ENCODE data around the gene PTDSS2.

The PTDSS2 gene

GRCh38 chr11:453564-453963 lies 3.5 kb downstream of the PTDSS2 start:
- no peak for DNase-seq (ENCODE audit: low read depth)
- no peak for TF ChIP-seq CTCF (conservative IDR thresholded peaks at IDR 0.05; ENCODE audit: low read depth, low read length)
- H3K4me3 ChIP-seq (ENCODE audit: low read depth, low read length): no peak overlapping the region

GRCh38 chr11:454043-454442 lies 4.0 kb downstream of the PTDSS2 start:
- DNase-seq (ENCODE audit: low read depth): no peak
- no peak overlapping the region for H3K4me3 ChIP-seq (ENCODE audit: low read depth, low read length)
- TF ChIP-seq CTCF (conservative IDR thresholded peaks at IDR 0.05; ENCODE audit: low read depth, low read length): no peak

DNA sequence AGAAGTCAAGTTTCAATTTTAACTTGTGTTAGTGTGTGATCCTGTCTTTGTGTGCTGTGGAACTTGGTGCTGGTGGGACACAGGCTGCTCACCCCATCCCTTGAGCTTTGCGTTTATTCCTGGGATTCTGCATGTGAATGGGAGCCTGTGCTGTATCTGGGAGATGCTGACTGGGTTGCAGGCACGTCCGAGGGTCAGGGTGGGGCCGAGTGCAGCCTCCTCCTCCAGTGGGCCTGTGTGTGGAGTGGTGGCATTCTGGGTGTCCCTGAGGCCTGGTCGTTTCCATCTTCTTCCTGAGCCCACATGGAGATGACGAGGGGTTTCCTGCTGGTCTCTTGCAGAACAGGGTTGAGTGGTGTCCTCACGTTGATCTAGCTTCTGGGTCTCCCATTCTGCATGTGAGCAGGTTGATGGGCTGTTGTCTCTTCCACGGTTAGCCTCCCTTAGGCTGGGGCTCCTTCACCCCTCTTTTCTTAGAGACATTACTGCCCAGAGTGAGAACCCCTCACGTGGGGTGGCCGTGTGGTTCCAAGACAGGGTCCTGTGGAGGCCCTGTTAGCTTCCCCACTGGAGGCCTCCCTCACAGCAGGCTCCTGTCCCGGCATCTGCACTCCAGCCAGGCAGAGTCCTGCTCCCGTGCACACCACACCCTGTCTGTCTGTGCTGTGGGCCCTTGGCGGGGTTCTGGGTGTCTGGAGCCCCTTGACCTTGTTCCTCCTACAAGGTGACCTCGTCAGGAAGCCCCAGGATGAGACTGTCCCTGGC lies 4.9 kb downstream of the PTDSS2 start:
- H3K4me3 ChIP-seq (ENCODE audit: low read depth, low read length): no peak overlapping the region
- no peak for TF ChIP-seq CTCF (conservative IDR thresholded peaks at IDR 0.05; ENCODE audit: low read depth, low read length)
- peak; percentile 16 for DNase-seq (ENCODE audit: low read depth)

- no peak for DNase-seq (ENCODE audit: low read depth)
- no peak overlapping the region for H3K4me3 ChIP-seq (ENCODE audit: low read depth, low read length)
Observed at GRCh38 chr11:455566-456147, 5.6 kb downstream of the PTDSS2 start.

DNA sequence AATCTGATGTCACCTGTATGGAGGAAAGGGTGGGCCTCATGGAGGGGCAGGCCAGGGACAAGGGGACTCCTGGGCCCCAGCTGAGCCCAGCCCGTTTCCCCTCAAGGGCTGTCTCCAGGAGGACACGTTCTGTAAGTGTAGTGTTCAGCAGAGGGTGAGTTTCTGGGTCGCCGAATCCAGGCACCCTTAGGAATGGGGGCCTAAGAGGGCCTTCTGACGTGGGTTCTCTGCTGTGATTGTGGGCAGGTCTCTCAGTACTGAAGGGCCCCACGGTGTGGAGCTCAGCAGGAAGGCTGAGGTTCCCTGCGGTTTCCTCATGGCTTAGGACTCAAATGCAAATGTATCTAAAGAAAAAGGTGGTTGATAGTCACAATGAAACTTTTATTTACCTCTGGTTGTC lies 6.5 kb downstream of the PTDSS2 start:
- TF ChIP-seq CTCF (conservative IDR thresholded peaks at IDR 0.05; ENCODE audit: low read depth, low read length): no peak
- H3K4me3 ChIP-seq (ENCODE audit: low read depth, low read length): no peak overlapping the region
- DNase-seq (ENCODE audit: low read depth): peak; percentile 11

More at GRCh38 chr11:455566-456147, 5.6 kb downstream of the PTDSS2 start:
- TF ChIP-seq CTCF (conservative IDR thresholded peaks at IDR 0.05; ENCODE audit: low read depth, low read length): no peak

GRCh38 chr11:457111-457760 lies 7.2 kb downstream of the PTDSS2 start:
- no peak for DNase-seq (ENCODE audit: low read depth)
- H3K4me3 ChIP-seq (ENCODE audit: low read depth, low read length): no peak overlapping the region
- no peak for TF ChIP-seq CTCF (conservative IDR thresholded peaks at IDR 0.05; ENCODE audit: low read depth, low read length)

Measured in choroid plexus epithelial cell (primary cell).